HEK293 (cell line): Measurements from ENCODE around the gene VSTM2L.

Experiments
- CTCF ChIP-seq: fragments of 450-650 bp; formaldehyde crosslinking; IDR thresholded peaks from 2 replicates; pipeline ENCODE4 v1.5.1; 2016; ENCODE audit warnings: missing biosample characterization, missing genetic modification characterization
- PATZ1 ChIP-seq: fragments of 450-650 bp; formaldehyde crosslinking; IDR thresholded peaks from 2 replicates; pipeline ENCODE4 v1.5.1; 2016; ENCODE audit warnings: missing biosample characterization, missing genetic modification characterization
- SALL2 ChIP-seq: fragments of 450-650 bp; formaldehyde crosslinking; IDR thresholded peaks from 2 replicates; pipeline ENCODE4 v1.5.0; 2017; ENCODE audit warnings: missing biosample characterization, mild to moderate bottlenecking, missing genetic modification characterization, borderline replicate concordance
- ZFP37 ChIP-seq: fragments of 450-650 bp; formaldehyde crosslinking; IDR thresholded peaks from 2 replicates; pipeline ENCODE4 v1.5.1; 2016; ENCODE audit warnings: missing biosample characterization, missing genetic modification characterization
- ZNF146 ChIP-seq: fragments of 450-650 bp; formaldehyde crosslinking; IDR thresholded peaks from 2 replicates; pipeline ENCODE4 v1.5.1; 2016; ENCODE audit warnings: missing biosample characterization, missing genetic modification characterization
- ZNF777 ChIP-seq: fragments of 450-650 bp; formaldehyde crosslinking; IDR thresholded peaks from 2 replicates; pipeline ENCODE4 v1.5.1; 2017; ENCODE audit warnings: missing biosample characterization, missing genetic modification characterization, borderline replicate concordance

DNA sequence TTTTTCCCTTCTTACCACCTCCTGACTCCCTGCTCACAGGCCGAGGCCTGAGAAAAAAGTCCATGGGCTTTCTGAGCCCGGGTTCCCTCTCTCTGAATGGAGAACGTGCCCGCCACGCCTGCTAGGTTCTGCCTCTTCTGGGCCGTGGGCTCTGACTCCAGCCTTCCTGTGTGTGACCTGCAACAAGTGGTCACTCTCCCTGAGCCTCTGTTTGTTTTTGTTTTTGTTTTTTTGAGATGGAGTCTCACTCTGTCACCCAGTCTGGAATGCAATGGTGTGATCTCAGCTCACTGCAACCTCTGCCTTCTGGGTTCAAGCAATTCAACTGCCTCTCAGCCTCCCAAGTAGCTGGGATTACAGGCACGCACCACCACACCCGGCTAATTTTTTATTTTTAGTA, 17.9 kb upstream of the VSTM2L start:
- TF ChIP-seq SALL2 (tag by site-specific recombination) (no peak), CTCF (tag by site-specific recombination) (no peak), ZNF777 (tag by site-specific recombination) (no peak), ZNF146 (tag by site-specific recombination) (no peak), PATZ1 (tag by site-specific recombination) (no peak), ZFP37 (tag by site-specific recombination) (no peak)
